ENCODE data around the gene INTS3.

Gene INTS3

DNA sequence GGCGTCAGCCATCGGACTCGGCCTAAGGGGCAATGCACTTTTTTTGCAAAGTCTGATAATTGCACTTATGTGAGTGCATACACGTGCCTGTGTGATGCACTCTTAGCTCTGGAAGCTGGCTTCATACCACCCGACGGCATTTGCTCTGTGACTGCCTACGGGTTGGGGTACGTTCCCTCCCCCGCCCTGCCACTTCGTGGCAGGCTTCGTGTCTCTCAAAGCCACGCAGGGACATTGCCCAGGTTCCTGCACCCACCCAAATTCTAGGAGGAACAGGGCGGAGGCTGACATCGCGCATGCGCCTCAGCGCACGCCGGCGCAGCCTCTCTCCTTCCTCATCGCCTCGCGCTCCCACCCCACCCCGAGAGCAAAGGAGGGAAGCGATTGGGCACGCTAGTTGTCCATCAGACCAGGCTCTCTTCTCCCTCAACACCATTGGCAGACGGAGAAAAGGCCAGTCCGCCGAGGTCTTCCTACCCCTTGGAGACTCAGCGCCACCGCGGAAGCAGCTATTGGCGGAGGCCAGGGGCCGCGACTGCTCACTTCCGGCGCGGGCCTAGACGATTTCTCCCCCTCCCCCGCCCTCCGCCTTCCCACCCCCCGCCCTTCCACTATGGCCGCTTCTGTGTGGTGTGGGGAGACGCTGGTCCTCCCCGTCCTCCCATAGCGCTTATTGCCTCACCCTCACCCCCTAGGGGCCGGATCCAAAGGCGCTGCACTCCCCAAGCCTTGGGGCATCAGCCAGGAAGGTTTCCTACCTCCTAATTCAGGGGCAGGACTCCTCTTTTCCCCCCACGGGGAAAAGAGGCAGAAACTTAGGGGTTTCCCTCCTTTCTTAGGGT, at the start of gene INTS3:
TSS of gene INTS3 (plus strand) at position 588 of the 842 bp plus-strand sequence. CDS start 585 bp downstream, outside the sequence.
- peak; percentile 100 for DNase-seq

DNA sequence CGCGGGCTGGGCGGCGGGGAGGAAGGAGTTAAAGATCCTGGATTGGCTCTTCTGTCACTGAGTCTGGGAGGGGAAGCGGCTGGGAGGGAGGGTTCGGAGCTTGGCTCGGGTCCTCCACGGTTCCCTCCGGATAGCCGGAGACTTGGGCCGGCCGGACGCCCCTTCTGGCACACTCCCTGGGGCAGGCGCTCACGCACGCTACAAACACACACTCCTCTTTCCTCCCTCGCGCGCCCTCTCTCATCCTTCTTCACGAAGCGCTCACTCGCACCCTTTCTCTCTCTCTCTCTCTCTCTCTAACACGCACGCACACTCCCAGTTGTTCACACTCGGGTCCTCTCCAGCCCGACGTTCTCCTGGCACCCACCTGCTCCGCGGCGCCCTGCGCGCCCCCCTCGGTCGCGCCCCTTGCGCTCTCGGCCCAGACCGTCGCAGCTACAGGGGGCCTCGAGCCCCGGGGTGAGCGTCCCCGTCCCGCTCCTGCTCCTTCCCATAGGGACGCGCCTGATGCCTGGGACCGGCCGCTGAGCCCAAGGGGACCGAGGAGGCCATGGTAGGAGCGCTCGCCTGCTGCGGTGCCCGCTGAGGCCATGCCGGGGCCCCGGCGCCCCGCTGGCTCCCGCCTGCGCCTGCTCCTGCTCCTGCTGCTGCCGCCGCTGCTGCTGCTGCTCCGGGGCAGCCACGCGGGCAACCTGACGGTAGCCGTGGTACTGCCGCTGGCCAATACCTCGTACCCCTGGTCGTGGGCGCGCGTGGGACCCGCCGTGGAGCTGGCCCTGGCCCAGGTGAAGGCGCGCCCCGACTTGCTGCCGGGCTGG, 49.1 kb upstream of the INTS3 start, which contains the start of gene NPR1:
TSS of gene NPR1 (plus strand) at position 170 of the 818 bp plus-strand sequence. CDS start at position 591, 421 bp downstream.
- no peak for DNase-seq

GRCh38 chr1:153679337-153680119, 48.3 kb upstream of the INTS3 start:
- no peak for DNase-seq

DNA sequence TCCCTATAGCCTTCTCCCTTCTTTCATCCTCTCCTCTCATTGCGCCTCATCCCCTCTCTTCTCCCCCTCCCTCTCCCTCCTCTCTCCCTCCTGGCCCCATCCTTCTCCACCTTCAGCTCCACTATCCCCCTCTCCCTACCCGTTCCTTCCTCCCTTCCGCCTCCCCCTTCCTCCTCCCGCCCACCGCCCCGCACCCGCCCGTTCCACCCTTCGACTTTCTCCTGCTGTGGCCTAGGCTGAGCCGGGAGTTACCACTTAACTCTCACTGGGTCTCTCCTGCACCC, 47.8 kb upstream of the INTS3 start:
- no peak for DNase-seq

DNA sequence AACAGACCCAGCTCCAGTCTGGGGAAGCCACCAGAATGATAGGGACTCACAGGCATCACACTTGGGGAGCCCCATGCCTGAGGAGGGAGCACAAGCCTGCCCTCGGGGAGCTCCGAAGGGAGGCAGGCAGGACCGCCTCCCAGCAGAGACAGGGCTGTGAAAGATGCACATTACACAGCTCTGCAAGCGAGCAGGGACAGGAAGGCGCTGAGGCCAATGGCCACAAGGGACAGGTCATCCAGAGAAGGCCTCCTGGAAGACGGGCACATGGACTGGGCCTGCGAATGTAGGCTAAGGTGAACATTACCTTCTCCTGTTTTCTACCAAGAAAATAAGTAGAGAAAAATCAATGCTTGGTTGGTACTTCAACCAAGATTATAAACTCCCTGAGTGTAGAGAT, 45.1 kb upstream of the INTS3 start:
- no peak for DNase-seq

- DNase-seq: no peak
Observed at GRCh38 chr1:153683854-153684253, 44.0 kb upstream of the INTS3 start.

- DNase-seq: no peak
Observed at GRCh38 chr1:153684892-153685291, 43.0 kb upstream of the INTS3 start.

DNA sequence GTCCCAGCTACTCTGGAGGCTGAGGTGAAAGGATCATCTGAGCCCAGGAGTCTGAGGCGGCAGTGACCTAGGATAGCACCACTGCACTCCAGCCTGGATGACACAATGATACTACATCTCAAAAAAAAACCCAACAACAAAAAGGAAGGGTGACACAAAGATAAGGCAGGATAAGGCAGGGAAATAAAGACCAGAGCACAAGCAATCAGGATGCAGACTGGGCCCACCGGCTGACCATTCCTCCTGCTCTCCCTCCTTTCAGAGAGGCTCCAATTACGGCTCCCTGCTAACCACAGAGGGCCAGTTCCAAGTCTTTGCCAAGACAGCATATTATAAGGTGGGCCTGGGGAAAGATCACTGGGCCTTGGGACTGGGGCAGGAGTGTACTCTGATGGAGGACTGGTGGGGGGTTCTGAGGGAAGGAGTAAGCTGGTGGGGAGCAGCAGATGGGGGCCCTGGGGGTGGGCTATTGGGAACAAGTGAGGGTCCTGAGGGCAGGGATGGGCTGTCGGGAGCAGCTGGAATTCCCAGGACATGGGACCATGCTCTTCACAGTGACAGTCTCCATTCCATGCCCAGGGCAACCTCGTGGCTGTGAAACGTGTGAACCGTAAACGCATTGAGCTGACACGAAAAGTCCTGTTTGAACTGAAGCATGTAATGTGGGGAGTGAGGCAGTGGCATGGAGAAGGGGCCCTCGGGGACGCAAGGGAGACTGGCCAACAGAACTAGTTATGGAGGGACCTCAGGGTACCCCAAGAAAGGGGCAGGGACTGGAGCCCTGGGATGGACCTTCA, 42.1 kb upstream of the INTS3 start:
- DNase-seq: no peak

GRCh38 chr1:153687346-153688125, 40.3 kb upstream of the INTS3 start:
- no peak for DNase-seq

DNA sequence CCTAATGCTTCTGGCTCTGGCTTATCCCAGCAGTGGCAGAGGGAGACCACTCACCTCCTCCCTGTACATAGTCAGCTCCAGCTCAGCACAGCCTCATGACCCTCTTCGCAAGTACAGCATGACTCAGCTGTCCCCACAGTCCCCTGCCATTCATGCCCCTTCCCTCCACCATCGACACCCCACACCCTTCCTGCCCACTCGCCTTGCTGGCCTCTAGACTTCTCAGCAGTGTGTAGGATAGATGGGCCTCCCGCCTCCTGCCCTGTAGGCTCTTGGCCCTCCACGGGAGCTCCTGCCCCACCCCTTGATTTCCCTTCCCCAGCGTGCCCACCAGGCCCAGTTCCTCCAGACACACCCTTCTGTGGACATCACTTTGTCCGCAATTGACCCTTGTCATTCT, 39.6 kb upstream of the INTS3 start:
- no peak for DNase-seq

GRCh38 chr1:153688736-153689328, 39.0 kb upstream of the INTS3 start:
- no peak for DNase-seq

- DNase-seq: no peak
Observed at GRCh38 chr1:153693466-153693865, 34.4 kb upstream of the INTS3 start.

DNA sequence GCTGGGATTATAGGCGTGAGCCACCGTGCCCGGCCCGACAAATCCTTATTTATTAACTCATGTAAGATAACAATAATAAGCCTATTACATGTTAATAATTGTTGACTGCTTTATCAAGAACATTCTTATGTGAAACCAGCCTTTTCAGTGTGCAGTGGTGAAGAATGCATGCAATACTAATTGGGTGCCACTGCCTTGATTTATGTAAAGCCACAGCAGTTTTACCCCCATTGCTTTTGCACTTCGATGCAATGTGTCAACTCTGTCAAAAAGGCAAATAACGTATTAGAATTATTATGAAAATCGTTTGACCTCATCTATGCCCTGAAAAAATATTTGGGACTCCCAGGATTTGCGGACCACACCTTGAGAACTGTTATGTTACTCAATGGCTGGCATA, 31.1 kb upstream of the INTS3 start:
- no peak for DNase-seq

GRCh38 chr1:153697191-153698019, 30.4 kb upstream of the INTS3 start:
- DNase-seq: no peak

DNA sequence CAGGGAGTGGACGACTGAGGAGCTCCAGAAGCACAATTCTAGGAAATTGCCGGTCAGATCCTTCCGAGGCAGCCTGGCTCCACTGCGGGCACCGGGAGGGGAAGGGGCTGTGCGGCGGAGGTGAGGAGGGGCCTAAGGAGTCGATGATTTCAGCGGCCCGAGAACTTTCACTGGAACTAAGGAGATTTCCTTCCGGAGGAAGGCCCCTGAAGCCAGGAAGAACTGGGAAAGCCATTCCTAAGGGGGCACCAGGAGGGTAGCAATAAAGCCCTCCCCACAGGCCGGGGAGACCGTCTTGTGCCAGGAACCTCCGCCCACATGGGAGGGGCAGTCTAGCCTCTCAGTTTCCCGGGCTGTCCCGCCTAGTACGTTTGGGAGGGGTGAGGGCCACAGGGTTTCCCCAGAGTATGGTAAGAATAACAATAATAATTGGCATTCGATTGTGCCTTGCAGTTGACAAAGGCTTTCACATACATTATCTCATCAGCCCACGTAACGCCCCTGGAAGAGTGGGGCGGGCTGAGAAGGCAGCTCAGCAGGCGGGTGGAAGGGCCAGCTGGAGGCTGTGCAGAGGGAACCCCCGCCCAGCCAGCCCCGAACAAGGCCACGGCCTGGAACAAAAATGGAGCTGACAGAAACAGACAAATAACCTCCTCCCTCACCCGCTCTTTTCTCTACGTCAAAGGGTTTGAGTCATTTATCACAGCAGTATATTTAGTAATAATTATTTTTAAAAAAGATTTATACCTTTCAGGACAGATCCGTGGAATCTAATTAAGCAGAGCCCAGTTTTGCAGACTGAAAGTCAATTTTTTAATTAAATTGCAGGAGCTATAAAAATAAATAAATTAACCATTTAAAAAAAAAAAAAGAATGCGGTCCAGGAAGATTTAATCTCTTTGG, 29.6 kb upstream of the INTS3 start:
- no peak for DNase-seq

DNA sequence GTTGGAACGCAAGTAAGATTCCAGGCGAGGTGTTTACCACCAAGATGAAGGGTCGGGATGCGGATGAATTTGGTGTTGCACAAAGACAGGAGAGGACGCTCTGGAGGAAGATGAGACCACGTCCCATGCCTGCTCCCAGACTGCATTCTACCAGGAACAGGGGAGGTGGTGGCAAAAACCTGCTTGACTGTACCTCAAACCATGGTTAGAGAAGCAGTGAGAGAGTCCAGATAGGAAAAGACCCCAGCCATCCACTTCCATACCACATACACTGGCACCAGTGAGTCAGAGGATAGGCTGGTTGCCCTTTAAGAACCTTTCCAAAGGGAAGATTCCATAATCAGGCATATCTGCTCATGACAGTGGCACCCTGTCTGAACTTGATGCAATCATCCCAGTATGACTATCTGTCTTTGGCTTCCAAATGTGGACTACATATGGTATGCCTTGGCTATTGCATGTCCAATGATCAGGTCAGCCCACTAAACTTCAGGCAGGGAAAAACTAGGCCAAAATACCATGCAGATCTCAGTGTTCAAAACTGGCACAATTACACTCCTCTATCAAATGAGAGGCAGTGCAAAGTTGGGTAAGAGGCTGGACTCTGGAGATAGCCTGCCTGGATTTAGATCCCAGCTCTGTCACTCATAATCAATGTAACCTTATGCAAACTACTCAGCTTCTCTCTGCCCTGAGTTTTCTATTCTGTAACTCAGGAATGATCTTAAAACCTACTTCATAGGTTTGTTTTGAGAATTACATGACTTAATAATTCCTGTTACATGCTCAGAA, 28.7 kb upstream of the INTS3 start:
- DNase-seq: no peak

DNA sequence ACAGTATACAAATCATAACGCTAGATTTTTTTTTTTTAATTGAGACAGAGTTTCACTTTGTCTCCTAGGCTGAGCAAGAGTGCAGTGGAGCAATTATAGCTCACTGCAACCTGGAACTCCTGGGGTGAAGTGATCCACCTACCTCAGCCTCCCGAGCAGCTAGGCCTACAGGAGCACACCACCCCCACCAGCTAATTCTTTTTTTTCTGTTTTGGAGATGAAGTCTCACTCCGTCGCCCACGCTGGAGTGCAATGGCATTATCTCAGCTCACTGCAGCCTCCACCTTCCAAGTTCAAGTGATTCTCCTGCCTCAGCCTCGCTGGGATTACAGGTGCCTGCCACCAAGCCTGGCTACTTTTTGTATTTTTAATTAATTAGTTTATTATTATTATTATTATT, 28.1 kb upstream of the INTS3 start:
- no peak for DNase-seq

DNA sequence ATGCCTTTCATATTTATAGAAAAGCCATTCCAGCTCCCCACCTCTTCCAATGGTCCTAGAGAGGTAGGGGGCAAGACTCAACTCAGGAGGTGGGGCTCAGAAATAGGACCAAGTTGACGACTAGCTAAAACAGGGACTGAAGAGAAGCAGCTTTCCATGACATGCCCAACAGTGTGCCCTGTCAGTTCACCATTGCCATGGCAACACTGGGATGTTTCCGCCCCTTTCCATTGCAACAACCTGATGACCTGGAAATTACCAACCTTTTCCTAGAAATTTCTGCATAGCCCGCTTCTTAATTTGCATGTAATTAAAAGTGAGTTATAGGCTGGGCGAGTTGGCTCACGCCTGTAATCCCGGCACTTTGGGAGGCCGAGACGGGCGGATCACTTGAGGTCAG, 22.4 kb upstream of the INTS3 start:
- DNase-seq: no peak

Measured in NCI-H1694 (cell line).